ENCODE results near the gene KCNG3.

Gene KCNG3

GRCh38 chr2:42470706-42471105 lies 23.1 kb downstream of the KCNG3 start:
- no peaks in the 10 kb centered on the region for H3K4me1 ChIP-seq (ENCODE audit: control insufficient read depth, insufficient read depth, low read length)
- no peaks in the 10 kb centered on the region for H3K9me3 ChIP-seq (ENCODE audit: control insufficient read depth, low read length)
- H3K9ac ChIP-seq (ENCODE audit: low read length) = no peak overlapping the region
- H3K27me3 ChIP-seq (ENCODE audit: control insufficient read depth, insufficient read depth, low read length) = no peaks in the 10 kb centered on the region
- no peak overlapping the region for H3K4me3 ChIP-seq (ENCODE audit: low read length)
- H3K36me3 ChIP-seq (ENCODE audit: control insufficient read depth, insufficient read depth, low read length) = no peaks in the 10 kb centered on the region

- no peak overlapping the region for H3K9ac ChIP-seq (ENCODE audit: low read length)
- H3K4me1 ChIP-seq (ENCODE audit: control insufficient read depth, insufficient read depth, low read length) = no peaks in the 10 kb centered on the region
- no peak overlapping the region for H3K4me3 ChIP-seq (ENCODE audit: low read length)
- H3K9me3 ChIP-seq (ENCODE audit: control insufficient read depth, low read length) = no peaks in the 10 kb centered on the region
- no peaks in the 10 kb centered on the region for H3K36me3 ChIP-seq (ENCODE audit: control insufficient read depth, insufficient read depth, low read length)
- no peaks in the 10 kb centered on the region for H3K27me3 ChIP-seq (ENCODE audit: control insufficient read depth, insufficient read depth, low read length)
Observed at GRCh38 chr2:42464631-42465030, 29.2 kb downstream of the KCNG3 start.

- no peaks in the 10 kb centered on the region for H3K4me1 ChIP-seq (ENCODE audit: control insufficient read depth, insufficient read depth, low read length)
- H3K27me3 ChIP-seq (ENCODE audit: control insufficient read depth, insufficient read depth, low read length) = no peaks in the 10 kb centered on the region
- no peaks in the 10 kb centered on the region for H3K9me3 ChIP-seq (ENCODE audit: control insufficient read depth, low read length)
- no peaks in the 10 kb centered on the region for H3K36me3 ChIP-seq (ENCODE audit: control insufficient read depth, insufficient read depth, low read length)
- no peak overlapping the region for H3K9ac ChIP-seq (ENCODE audit: low read length)
- no peak overlapping the region for H3K4me3 ChIP-seq (ENCODE audit: low read length)
Observed at GRCh38 chr2:42463570-42463969, 30.2 kb downstream of the KCNG3 start.

GRCh38 chr2:42459296-42459695 lies 34.5 kb downstream of the KCNG3 start:
- no peak overlapping the region for H3K9ac ChIP-seq (ENCODE audit: low read length)
- H3K36me3 ChIP-seq (ENCODE audit: control insufficient read depth, insufficient read depth, low read length) = no peaks in the 10 kb centered on the region
- H3K9me3 ChIP-seq (ENCODE audit: control insufficient read depth, low read length) = no peaks in the 10 kb centered on the region
- no peaks in the 10 kb centered on the region for H3K4me1 ChIP-seq (ENCODE audit: control insufficient read depth, insufficient read depth, low read length)
- H3K27me3 ChIP-seq (ENCODE audit: control insufficient read depth, insufficient read depth, low read length) = no peaks in the 10 kb centered on the region
- H3K4me3 ChIP-seq (ENCODE audit: low read length) = no peak overlapping the region

- H3K9ac ChIP-seq (ENCODE audit: low read length) = no peak overlapping the region
- no peak overlapping the region for H3K4me3 ChIP-seq (ENCODE audit: low read length)
- no peaks in the 10 kb centered on the region for H3K36me3 ChIP-seq (ENCODE audit: control insufficient read depth, insufficient read depth, low read length)
- H3K27me3 ChIP-seq (ENCODE audit: control insufficient read depth, insufficient read depth, low read length) = no peaks in the 10 kb centered on the region
- no peaks in the 10 kb centered on the region for H3K4me1 ChIP-seq (ENCODE audit: control insufficient read depth, insufficient read depth, low read length)
- H3K9me3 ChIP-seq (ENCODE audit: control insufficient read depth, low read length) = no peaks in the 10 kb centered on the region
Observed at GRCh38 chr2:42458396-42458795, 35.4 kb downstream of the KCNG3 start.

- no peaks in the 10 kb centered on the region for H3K9me3 ChIP-seq (ENCODE audit: control insufficient read depth, low read length)
- H3K4me1 ChIP-seq (ENCODE audit: control insufficient read depth, insufficient read depth, low read length) = no peaks in the 10 kb centered on the region
- H3K4me3 ChIP-seq (ENCODE audit: low read length) = no peak overlapping the region
- H3K9ac ChIP-seq (ENCODE audit: low read length) = no peak overlapping the region
- H3K27me3 ChIP-seq (ENCODE audit: control insufficient read depth, insufficient read depth, low read length) = no peaks in the 10 kb centered on the region
- no peaks in the 10 kb centered on the region for H3K36me3 ChIP-seq (ENCODE audit: control insufficient read depth, insufficient read depth, low read length)
Observed at GRCh38 chr2:42457011-42457410, 36.8 kb downstream of the KCNG3 start.

GRCh38 chr2:42456126-42456839 lies 37.5 kb downstream of the KCNG3 start:
- H3K4me1 ChIP-seq (ENCODE audit: control insufficient read depth, insufficient read depth, low read length) = no peaks in the 10 kb centered on the region

GRCh38 chr2:42452545-42452944 lies 41.2 kb downstream of the KCNG3 start:
- Histone ChIP-seq H3K9me3 (ENCODE audit: control insufficient read depth, low read length) (no peaks in the 10 kb centered on the region), H3K4me1 (ENCODE audit: control insufficient read depth, insufficient read depth, low read length) (no peaks in the 10 kb centered on the region), H3K9ac (ENCODE audit: low read length) (no peak overlapping the region), H3K4me3 (ENCODE audit: low read length) (no peak overlapping the region), H3K27me3 (ENCODE audit: control insufficient read depth, insufficient read depth, low read length) (no peaks in the 10 kb centered on the region), H3K36me3 (ENCODE audit: control insufficient read depth, insufficient read depth, low read length) (no peaks in the 10 kb centered on the region)

More at GRCh38 chr2:42456126-42456839, 37.5 kb downstream of the KCNG3 start:
- no peak overlapping the region for H3K4me3 ChIP-seq (ENCODE audit: low read length)
- no peaks in the 10 kb centered on the region for H3K27me3 ChIP-seq (ENCODE audit: control insufficient read depth, insufficient read depth, low read length)
- H3K36me3 ChIP-seq (ENCODE audit: control insufficient read depth, insufficient read depth, low read length) = no peaks in the 10 kb centered on the region
- H3K9ac ChIP-seq (ENCODE audit: low read length) = no peak overlapping the region
- no peaks in the 10 kb centered on the region for H3K9me3 ChIP-seq (ENCODE audit: control insufficient read depth, low read length)

GRCh38 chr2:42450136-42450535 lies 43.6 kb downstream of the KCNG3 start:
- Histone ChIP-seq H3K9ac (ENCODE audit: low read length) (no peak overlapping the region), H3K4me1 (ENCODE audit: control insufficient read depth, insufficient read depth, low read length) (no peaks in the 10 kb centered on the region), H3K4me3 (ENCODE audit: low read length) (no peak overlapping the region)

GRCh38 chr2:42449163-42450087 lies 44.4 kb downstream of the KCNG3 start:
- no peak overlapping the region for H3K4me3 ChIP-seq (ENCODE audit: low read length)
- H3K4me1 ChIP-seq (ENCODE audit: control insufficient read depth, insufficient read depth, low read length) = no peaks in the 10 kb centered on the region
- H3K27me3 ChIP-seq (ENCODE audit: control insufficient read depth, insufficient read depth, low read length) = no peaks in the 10 kb centered on the region
- H3K9me3 ChIP-seq (ENCODE audit: control insufficient read depth, low read length) = no peaks in the 10 kb centered on the region
- H3K9ac ChIP-seq (ENCODE audit: low read length) = no peak overlapping the region
- no peaks in the 10 kb centered on the region for H3K36me3 ChIP-seq (ENCODE audit: control insufficient read depth, insufficient read depth, low read length)

More at GRCh38 chr2:42450136-42450535, 43.6 kb downstream of the KCNG3 start:
- Histone ChIP-seq H3K27me3 (ENCODE audit: control insufficient read depth, insufficient read depth, low read length) (no peaks in the 10 kb centered on the region), H3K36me3 (ENCODE audit: control insufficient read depth, insufficient read depth, low read length) (no peaks in the 10 kb centered on the region), H3K9me3 (ENCODE audit: control insufficient read depth, low read length) (no peaks in the 10 kb centered on the region)

- H3K9ac ChIP-seq (ENCODE audit: low read length) = no peak overlapping the region
- no peaks in the 10 kb centered on the region for H3K27me3 ChIP-seq (ENCODE audit: control insufficient read depth, insufficient read depth, low read length)
- no peaks in the 10 kb centered on the region for H3K36me3 ChIP-seq (ENCODE audit: control insufficient read depth, insufficient read depth, low read length)
- H3K4me1 ChIP-seq (ENCODE audit: control insufficient read depth, insufficient read depth, low read length) = no peaks in the 10 kb centered on the region
- H3K9me3 ChIP-seq (ENCODE audit: control insufficient read depth, low read length) = no peaks in the 10 kb centered on the region
- no peak overlapping the region for H3K4me3 ChIP-seq (ENCODE audit: low read length)
Observed at GRCh38 chr2:42448163-42448562, 45.6 kb downstream of the KCNG3 start.

GRCh38 chr2:42446503-42447271 lies 47.1 kb downstream of the KCNG3 start:
- no peaks in the 10 kb centered on the region for H3K9me3 ChIP-seq (ENCODE audit: control insufficient read depth, low read length)
- H3K27me3 ChIP-seq (ENCODE audit: control insufficient read depth, insufficient read depth, low read length) = no peaks in the 10 kb centered on the region
- H3K4me3 ChIP-seq (ENCODE audit: low read length) = no peak overlapping the region
- no peak overlapping the region for H3K9ac ChIP-seq (ENCODE audit: low read length)
- H3K36me3 ChIP-seq (ENCODE audit: control insufficient read depth, insufficient read depth, low read length) = no peaks in the 10 kb centered on the region
- no peaks in the 10 kb centered on the region for H3K4me1 ChIP-seq (ENCODE audit: control insufficient read depth, insufficient read depth, low read length)
